Endothelial cell of umbilical vein (primary cell): Measurements from ENCODE around the gene CDK15. TPM values are rescaled to one million over a fixed set of nuclear protein-coding genes. Genes with fewer than 3 reads are reported as not detected.

Experiments used
- BruUV-seq: library from RNA; stranded (reverse); fragments of 400-500 nt; replicated peaks from 2 replicates; lab custom pipeline; 2021; lab: Mats Ljungman, UMichigan
- CTCF ChIA-PET: fragments of 300-600, 350-600 bp; sonication (Branson Sonifier 250); formaldehyde crosslinking; loops from one replicate; lab custom pipeline; 2021; ENCODE audit warnings: antibody characterized with exemption, inconsistent platforms; lab: Charles Lee
- POLR2A ChIA-PET: fragments of 300-600, 350-600 bp; sonication (Branson Sonifier 250); formaldehyde crosslinking; loops from one replicate; lab custom pipeline; 2021; ENCODE audit warnings: antibody characterized with exemption, inconsistent platforms; lab: Charles Lee
- DNase-seq: peaks from one replicate; pipeline ENCODE4 v3.0.0-alpha.2; 2011; ENCODE audit warnings: low read depth, low spot score
- FAIRE-seq: peaks from 2 replicates; lab custom pipeline; 2011; peaks lifted over from hg19 to GRCh38; lab: Jason Lieb, UNC
- H2AFZ ChIP-seq: 2 replicates; pipeline ENCODE4 v1.6.0; 2012; ENCODE audit warnings: low read depth, low read length, control low read depth, inconsistent platforms
- H3K27ac ChIP-seq: 2 replicates; pipeline ENCODE4 v1.5.1; 2011; ENCODE audit warnings: low read depth, mild to moderate bottlenecking, control low read depth, low read length, moderate library complexity; ENCODE audit not compliant: insufficient read depth
- H3K27me3 ChIP-seq, 2 experiments: 2 replicates each; pipeline versions ENCODE4 v1.6.0 to v1.6.1; 2011; ENCODE audit warnings: low read length in 2 of 2, mixed read lengths in 1 of 2; ENCODE audit not compliant: control insufficient read depth in 2 of 2, insufficient read depth in 2 of 2
- H3K36me3 ChIP-seq, 2 experiments: 2 replicates in 1 of 2; 3 replicates in 1 of 2; pipeline ENCODE4 v1.5.1; 2011; ENCODE audit warnings: low read length in 2 of 2, mild to moderate bottlenecking in 1 of 2, moderate library complexity in 1 of 2; ENCODE audit not compliant: control insufficient read depth in 2 of 2, insufficient read depth in 2 of 2; ENCODE audit errors: extremely low read depth in 1 of 2
- H3K4me1 ChIP-seq: 3 replicates; pipeline ENCODE4 v1.5.1; 2011; ENCODE audit warnings: mild to moderate bottlenecking, low read length; ENCODE audit not compliant: control insufficient read depth, insufficient read depth; ENCODE audit errors: extremely low read depth
- H3K4me2 ChIP-seq: 2 replicates; pipeline ENCODE4 v1.6.1; 2011; ENCODE audit warnings: low read length, control low read depth, mixed read lengths; ENCODE audit not compliant: insufficient read depth
- H3K4me3 ChIP-seq, 3 experiments: fragments of 200-600 bp in 1 of 3; sonication (generic), shearing (Covaris generic) in 1 of 3; replicated peaks in 1 of 3; 2 replicates each; pipeline ENCODE4 v1.5.1; 2011 to 2016; ENCODE audit warnings: control low read depth in 3 of 3, low read length in 3 of 3, mild to moderate bottlenecking in 2 of 3, inconsistent platforms in 1 of 3, low read depth in 1 of 3, moderate library complexity in 1 of 3; ENCODE audit not compliant: insufficient read depth in 1 of 3
- H3K79me2 ChIP-seq: 2 replicates; pipeline ENCODE4 v1.6.0; 2012; ENCODE audit warnings: low read length, inconsistent platforms; ENCODE audit not compliant: control insufficient read depth, insufficient read depth
- H3K9ac ChIP-seq: replicated peaks from 2 replicates; pipeline ENCODE3; 2011; ENCODE audit warnings: low read length, control low read depth; ENCODE audit not compliant: insufficient read depth; ENCODE audit errors: extremely low read depth
- H3K9me1 ChIP-seq: replicated peaks from 3 replicates; pipeline ENCODE4 v1.6.0; 2011; ENCODE audit warnings: mild to moderate bottlenecking, low read length; ENCODE audit not compliant: control insufficient read depth, insufficient read depth; ENCODE audit errors: extremely low read depth
- H3K9me3 ChIP-seq: replicated peaks from 2 replicates; pipeline ENCODE4 v1.5.1; 2012; ENCODE audit warnings: low read length, inconsistent platforms; ENCODE audit not compliant: control insufficient read depth, insufficient read depth
- H4K20me1 ChIP-seq: replicated peaks from 2 replicates; pipeline ENCODE3; 2011; ENCODE audit warnings: mild to moderate bottlenecking, low read length; ENCODE audit not compliant: control insufficient read depth, insufficient read depth; ENCODE audit errors: extremely low read depth
- CTCF ChIP-seq, 2 donors: IDR thresholded peaks; 1 replicate in 1 of 2; 2 replicates in 1 of 2; pipeline ENCODE4 v1.5.1; 2011; ENCODE audit warnings: low read length in 2 of 2, mild to moderate bottlenecking in 2 of 2, moderate library complexity in 2 of 2, control low read depth in 1 of 2, inconsistent platforms in 1 of 2, low read depth in 1 of 2; ENCODE audit not compliant: insufficient read depth in 1 of 2; ENCODE audit errors: extremely low read depth in 1 of 2
- EZH2 ChIP-seq: IDR thresholded peaks from 2 replicates; pipeline ENCODE4 v1.6.1; 2012; ENCODE audit warnings: borderline replicate concordance, low read depth, mild to moderate bottlenecking, moderate library complexity, low read length, inconsistent platforms; ENCODE audit not compliant: severe bottlenecking
- FOS ChIP-seq: IDR thresholded peaks from 2 replicates; pipeline ENCODE4 v1.6.1; 2011; ENCODE audit warnings: mild to moderate bottlenecking, low read length, moderate library complexity, borderline replicate concordance; ENCODE audit not compliant: insufficient read depth
- GATA2 ChIP-seq: IDR thresholded peaks from 2 replicates; pipeline ENCODE4 v1.7.0; 2011; ENCODE audit warnings: low read depth, mild to moderate bottlenecking, moderate library complexity, mixed read lengths, low read length; ENCODE audit not compliant: insufficient read length, insufficient read depth
- JUN ChIP-seq: IDR thresholded peaks from 2 replicates; pipeline ENCODE4 v1.6.1; 2011; ENCODE audit warnings: borderline replicate concordance, low read depth; ENCODE audit not compliant: insufficient read length, insufficient read depth
- MYC ChIP-seq: IDR thresholded peaks from one replicate; pipeline ENCODE4 v1.6.1; 2011; ENCODE audit warnings: mild to moderate bottlenecking, low read depth, low read length
- POLR2A ChIP-seq: IDR thresholded peaks from 2 replicates; pipeline ENCODE4 v1.6.1; 2012; ENCODE audit warnings: low read depth, mild to moderate bottlenecking, control low read depth, low read length
- POLR2AphosphoS5 ChIP-seq: IDR thresholded peaks from 2 replicates; pipeline ENCODE4 v1.6.1; 2012; ENCODE audit warnings: low read depth, mild to moderate bottlenecking, control low read depth, low read length, moderate library complexity; ENCODE audit not compliant: insufficient read depth
- dilution Hi-C: fragments of 300-500 bp; cut with MboI; formaldehyde crosslinking; loops from one replicate; pipeline ENCODE4 v1.15.0; 2019; ENCODE audit warnings: low sequenced_read_pairs; ENCODE audit not compliant: extremely low pct_ligation_motif_present
- intact Hi-C: fragments of 100-400 bp; cut with micrococcal nuclease; formaldehyde crosslinking; loops from one replicate; pipeline ENCODE4 v1.10.0; 2022
- polyA plus RNA-seq, 4 experiments: library from polyadenylated mRNA; depleted of rRNA in 3 of 4; stranded (reverse) in 3 of 4; unstranded in 1 of 4; fragments of >200 nt; gene quantifications; 2 replicates each; pipeline versions ENCODE4 v1.2.1 to v1.2.3, GENCODE V29; 2011 to 2012; ENCODE audit warnings: missing spikeins in 1 of 4
- total RNA-seq: library from RNA; stranded (reverse); gene quantifications from 2 replicates; pipeline ENCODE4 v1.2.3, GENCODE V29; 2021
- TF ChIP-seq, protein P1 (sequence below): IDR thresholded peaks from 2 replicates; pipeline ENCODE4 v1.6.1; 2011; ENCODE audit not compliant: insufficient read depth, insufficient read length

The CDK15 gene
- total and polyA plus RNA-seq, 2 donors (not counting 3 experiments of a cell fraction or from before 2014, with no cell fraction given), result not detected

GRCh38 chr2:201854221-201854801, 48.0 kb downstream of the CDK15 start:
- Histone ChIP-seq H3K36me3 (no peaks in the 10 kb centered on the region), H2AFZ (no peak overlapping the region), H3K9me3 (no peaks in the 10 kb centered on the region), H3K4me3 (no peak overlapping the region), H3K4me2 (no peak overlapping the region), H4K20me1 (no peaks in the 10 kb centered on the region), H3K9ac (no peak overlapping the region), H3K4me1 (peaks cover 18% of the 10 kb centered on the region), H3K9me1 (no peaks in the 10 kb centered on the region), H3K79me2 (no peaks in the 10 kb centered on the region), H3K27me3 (peaks cover 5 to 7% of the 10 kb centered on the region in 2 experiments), H3K27ac (no peak overlapping the region)
- POLR2A ChIA-PET, result interaction anchor here (0.6 kb wide), 1 partner anchor 400 kb away, joined by 3 read pairs; no protein-coding TSS in a partner anchor
- DNase-seq (no peak), FAIRE-seq (no peak)
- intact Hi-C loops (no loop called here), dilution Hi-C loops (no loop called here)
- no TSS peak for BruUV-seq
- CTCF ChIA-PET, result interaction anchor here (1.5 kb wide), 1 partner anchor 206 kb away, joined by 3 read pairs; no protein-coding TSS in a partner anchor
- TF ChIP-seq POLR2A, result no peak
- TF ChIP-seq EZH2, result no peak
- no peak for TF ChIP-seq MYC
- TF ChIP-seq GATA2, result no peak
- TF ChIP-seq, protein P1, sequence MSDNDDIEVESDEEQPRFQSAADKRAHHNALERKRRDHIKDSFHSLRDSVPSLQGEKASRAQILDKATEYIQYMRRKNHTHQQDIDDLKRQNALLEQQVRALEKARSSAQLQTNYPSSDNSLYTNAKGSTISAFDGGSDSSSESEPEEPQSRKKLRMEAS, result no peak
- no peak for TF ChIP-seq FOS
- TF ChIP-seq CTCF (IDR thresholded peaks at IDR 0.05; ENCODE audit: extremely low read depth in 1 of 2, insufficient read depth in 1 of 2, low read depth in 1 of 2, low read length in 2 of 2), result no peak
- no peak for TF ChIP-seq POLR2AphosphoS5
- no peak for TF ChIP-seq JUN
